K562 (cell line): ENCODE measurements around the gene CARS2.

Experiments used
- ESRRB ChIP-seq: fragments of 250-450 bp; sonication (Bioruptor Pico); IDR thresholded peaks from 2 replicates; pipeline ENCODE4 v1.5.0; 2020; ENCODE audit warnings: mild to moderate bottlenecking, moderate library complexity, borderline replicate concordance
- FOXJ3 ChIP-seq: sonication (generic); formaldehyde crosslinking; IDR thresholded peaks from 2 replicates; pipeline ENCODE4 v1.4.0; 2020; ENCODE audit warnings: mild to moderate bottlenecking, missing genetic modification reagents
- FOXM1 ChIP-seq, 2 experiments: fragments of 450-650 bp in 1 of 2; sonication (generic) in 1 of 2; formaldehyde crosslinking in 1 of 2; IDR thresholded peaks; 2 replicates each; pipeline versions ENCODE4 v1.6.1 to v1.9.0; 2017 to 2022; ENCODE audit warnings: low read depth in 2 of 2, mild to moderate bottlenecking in 2 of 2, missing genetic modification reagents in 1 of 2, moderate library complexity in 1 of 2
- FOXP1 ChIP-seq: sonication (generic); formaldehyde crosslinking; IDR thresholded peaks from 2 replicates; pipeline ENCODE4 v1.8.0; 2022; ENCODE audit warnings: mild to moderate bottlenecking, missing genetic modification reagents
- HDAC2 ChIP-seq: fragments of 450-650 bp; IDR thresholded peaks from 2 replicates; pipeline ENCODE4 v1.6.1; 2016; ENCODE audit warnings: mild to moderate bottlenecking
- HOMEZ ChIP-seq: fragments of 250-450 bp; sonication (Bioruptor Pico); IDR thresholded peaks from 2 replicates; pipeline ENCODE4 v1.4.0; 2020; ENCODE audit warnings: mild to moderate bottlenecking, moderate library complexity
- KAT2B ChIP-seq: IDR thresholded peaks from one replicate; pipeline ENCODE4 v1.6.1; 2012; ENCODE audit warnings: low read depth, mild to moderate bottlenecking, control low read depth, inconsistent platforms, low read length, moderate library complexity
- KDM2B ChIP-seq: fragments of 250-450 bp; sonication (Bioruptor Pico); IDR thresholded peaks from 2 replicates; pipeline ENCODE4 v1.8.0; 2021; ENCODE audit warnings: mild to moderate bottlenecking, moderate library complexity
- SMAD1 ChIP-seq: fragments of 150-350 bp; IDR thresholded peaks from 2 replicates; pipeline ENCODE4 v1.6.1; 2014; ENCODE audit warnings: low read length, low read depth; ENCODE audit not compliant: partially characterized antibody
- ZNF121 ChIP-seq: sonication (generic); formaldehyde crosslinking; conservative IDR thresholded peaks from 2 replicates; pipeline ENCODE4 v1.8.0; 2022; ENCODE audit warnings: missing genetic modification reagents
- TF ChIP-seq, protein P1 (sequence below), 3 experiments: IDR thresholded peaks in 2 of 3; conservative IDR thresholded peaks in 1 of 3; 2 replicates each; pipeline ENCODE4 v1.5.1; 2011 to 2012; ENCODE audit warnings: low read length in 3 of 3, mild to moderate bottlenecking in 3 of 3, control low read depth in 2 of 3, improper control_type of control experiment in 1 of 3, inconsistent platforms in 1 of 3, low read depth in 1 of 3, mixed read lengths in 1 of 3, moderate library complexity in 1 of 3; ENCODE audit not compliant: insufficient read depth in 2 of 3

DNA sequence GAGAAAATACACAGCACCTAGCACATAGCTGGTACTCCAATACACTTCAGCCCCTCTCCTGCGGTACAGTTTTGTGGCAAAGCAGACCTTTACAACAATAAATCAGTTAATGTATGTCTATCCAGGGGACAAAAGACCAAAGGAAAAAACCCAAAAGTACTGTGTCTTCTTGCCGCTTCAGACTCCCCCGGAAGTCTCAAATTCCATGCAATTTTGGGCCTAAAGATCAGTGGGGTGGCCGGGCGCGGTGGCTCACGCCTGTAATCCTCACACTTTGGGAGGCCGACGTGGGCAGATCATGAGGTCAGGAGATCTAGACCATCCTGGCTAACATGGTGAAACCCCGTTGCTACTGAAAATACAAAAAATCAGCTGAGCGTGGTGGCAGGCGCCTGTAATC, 16.2 kb downstream of the CARS2 start:
- TF ChIP-seq ESRRB (CRISPR knock-in tag) (no peak), HOMEZ (CRISPR knock-in tag) (no peak), ZNF121 (no peak), FOXM1 (IDR thresholded peaks at IDR 0.05; ENCODE audit: low read depth) (no peak), FOXM1 (CRISPR knock-in tag; IDR thresholded peaks at IDR 0.05; ENCODE audit: low read depth) (no peak), FOXJ3 (CRISPR knock-in tag) (no peak), HDAC2 (no peak), KDM2B (CRISPR knock-in tag) (no peak), SMAD1 (no peak), KAT2B (no peak), FOXP1 (CRISPR knock-in tag) (no peak)
- TF ChIP-seq, protein P1, sequence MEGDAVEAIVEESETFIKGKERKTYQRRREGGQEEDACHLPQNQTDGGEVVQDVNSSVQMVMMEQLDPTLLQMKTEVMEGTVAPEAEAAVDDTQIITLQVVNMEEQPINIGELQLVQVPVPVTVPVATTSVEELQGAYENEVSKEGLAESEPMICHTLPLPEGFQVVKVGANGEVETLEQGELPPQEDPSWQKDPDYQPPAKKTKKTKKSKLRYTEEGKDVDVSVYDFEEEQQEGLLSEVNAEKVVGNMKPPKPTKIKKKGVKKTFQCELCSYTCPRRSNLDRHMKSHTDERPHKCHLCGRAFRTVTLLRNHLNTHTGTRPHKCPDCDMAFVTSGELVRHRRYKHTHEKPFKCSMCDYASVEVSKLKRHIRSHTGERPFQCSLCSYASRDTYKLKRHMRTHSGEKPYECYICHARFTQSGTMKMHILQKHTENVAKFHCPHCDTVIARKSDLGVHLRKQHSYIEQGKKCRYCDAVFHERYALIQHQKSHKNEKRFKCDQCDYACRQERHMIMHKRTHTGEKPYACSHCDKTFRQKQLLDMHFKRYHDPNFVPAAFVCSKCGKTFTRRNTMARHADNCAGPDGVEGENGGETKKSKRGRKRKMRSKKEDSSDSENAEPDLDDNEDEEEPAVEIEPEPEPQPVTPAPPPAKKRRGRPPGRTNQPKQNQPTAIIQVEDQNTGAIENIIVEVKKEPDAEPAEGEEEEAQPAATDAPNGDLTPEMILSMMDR (IDR thresholded peaks at IDR 0.05 in 2 of 3, conservative IDR thresholded peaks at IDR 0.05 in 1 of 3; ENCODE audit: insufficient read depth in 2 of 3, low read depth in 1 of 3, low read length in 3 of 3), result no peak
